ENCODE data around the gene SUPV3L1.

GRCh38 chr10:69220507-69220906 lies 40.5 kb downstream of the SUPV3L1 start:
- TF ChIP-seq CTCF (conservative IDR thresholded peaks at IDR 0.05; ENCODE audit: low read depth, low read length) = no peak
- no peak for TF ChIP-seq EZH2 (IDR thresholded peaks at IDR 0.05; ENCODE audit: borderline replicate concordance, low read depth, low read length, poor library complexity, severe bottlenecking)
